ENCODE measurements around the gene FUT3. TPM values are rescaled to one million over a fixed set of nuclear protein-coding genes. Genes with fewer than 3 reads are reported as not detected.

FUT3 gene
- total RNA-seq, 1 experiment from 2014 or later = 0.48 TPM

GRCh38 chr19:5803441-5803751 lies 47.9 kb downstream of the FUT3 start (continued):
- TF ChIP-seq FOXP1 (CRISPR knock-in tag; IDR thresholded peaks at IDR 0.05; ENCODE audit: borderline replicate concordance) (no peak), ZNF232 (CRISPR knock-in tag; IDR thresholded peaks at IDR 0.05) (no peak), CREM (CRISPR knock-in tag; IDR thresholded peaks at IDR 0.05) (no peak; the same call in 1 of the 2 replicates), E2F1 (CRISPR knock-in tag; IDR thresholded peaks at IDR 0.05) (no peak), RELA (CRISPR knock-in tag; IDR thresholded peaks at IDR 0.05; ENCODE audit: borderline replicate concordance) (no peak), CBFB (CRISPR knock-in tag; IDR thresholded peaks at IDR 0.05; ENCODE audit: low read depth) (no peak), ATF6 (CRISPR knock-in tag; IDR thresholded peaks at IDR 0.05) (no peak), PREB (CRISPR knock-in tag; IDR thresholded peaks at IDR 0.05; ENCODE audit: borderline replicate concordance) (no peak), RORB (CRISPR knock-in tag; IDR thresholded peaks at IDR 0.05) (no peak)

GRCh38 chr19:5801796-5802619 lies 49.2 kb downstream of the FUT3 start:
- DNase-seq (ENCODE audit: low spot score) = peak; percentile 80
- Mint-ChIP-seq H3K36me3 (no peaks in the 10 kb centered on the region), H3K27ac (no peak overlapping the region), H3K4me1 (peaks cover 13% of the 10 kb centered on the region), H3K4me3 (peak overlapping the region; percentile 49; the same call in 1 of the 2 replicates), H3K27me3 (ENCODE audit: low read depth) (peaks cover 57% of the 10 kb centered on the region), H3K9me3 (no peaks in the 10 kb centered on the region)
- CTCF ChIA-PET = interaction anchor here (2.1 kb wide), 1 partner anchor 26 kb away, joined by 5 read pairs; no protein-coding TSS in a partner anchor
- TF ChIP-seq ZNF396 (CRISPR knock-in tag; IDR thresholded peaks at IDR 0.05; ENCODE audit: borderline replicate concordance) (no peak), FOXK1 (CRISPR knock-in tag; IDR thresholded peaks at IDR 0.05) (no peak), ZNF263 (CRISPR knock-in tag; IDR thresholded peaks at IDR 0.05; ENCODE audit: low read depth) (no peak), USF1 (CRISPR knock-in tag; IDR thresholded peaks at IDR 0.05) (no peak), EMX1 (CRISPR knock-in tag; IDR thresholded peaks at IDR 0.05) (no peak)
- POLR2A ChIA-PET = no interaction called here
- peak; percentile 1; the same call in 1 of the 2 replicates for ATAC-seq

GRCh38 chr19:5800361-5801270 lies 50.6 kb downstream of the FUT3 start:
- no peak overlapping the region for H3K27ac Mint-ChIP-seq

More at GRCh38 chr19:5800361-5801270, 50.6 kb downstream of the FUT3 start:
- ATAC-seq (no peak), DNase-seq (ENCODE audit: low spot score) (no peak)
- Mint-ChIP-seq H3K27me3 (ENCODE audit: low read depth) (peaks cover 57% of the 10 kb centered on the region), H3K9me3 (no peaks in the 10 kb centered on the region), H3K4me3 (no peak overlapping the region), H3K36me3 (no peaks in the 10 kb centered on the region), H3K4me1 (peaks cover 11% of the 10 kb centered on the region)
- TF ChIP-seq USF1 (CRISPR knock-in tag; IDR thresholded peaks at IDR 0.05) (no peak), ZNF121 (CRISPR knock-in tag; IDR thresholded peaks at IDR 0.05) (peak; percentile 69; the same call in 1 of the 2 replicates), FOXP1 (CRISPR knock-in tag; IDR thresholded peaks at IDR 0.05; ENCODE audit: borderline replicate concordance) (no peak), GTF2I (CRISPR knock-in tag; conservative IDR thresholded peaks at IDR 0.05) (0 out of 2 replicates have a peak, but pooled peaks have one; percentile 15), JUN (CRISPR knock-in tag; IDR thresholded peaks at IDR 0.05) (no peak)
- POLR2A ChIA-PET = no interaction called here
- CTCF ChIA-PET = interaction anchor here (1.2 to 2.1 kb wide), 2 partner anchors 27 to 221 kb away, joined by 4 to 5 read pairs; no protein-coding TSS in a partner anchor

All from WTC11 (cell line).